HUES64 (cell line): ENCODE results near the gene APEX1.

Source experiments
- H3K27ac ChIP-seq: 2 replicates; pipeline ENCODE4 v1.7.0; 2013; ENCODE audit warnings: low read depth, low read length, inconsistent platforms
- H3K27me3 ChIP-seq: 2 replicates; pipeline ENCODE4 v1.6.1; 2013; ENCODE audit warnings: mild to moderate bottlenecking, low read length; ENCODE audit not compliant: insufficient read depth
- H3K36me3 ChIP-seq: 2 replicates; pipeline ENCODE4 v1.6.1; 2013; ENCODE audit warnings: mild to moderate bottlenecking, low read length; ENCODE audit not compliant: insufficient read depth
- H3K4me1 ChIP-seq: 2 replicates; pipeline ENCODE4 v1.6.1; 2013; ENCODE audit warnings: mild to moderate bottlenecking, low read length, moderate library complexity; ENCODE audit not compliant: insufficient read depth
- H3K4me3 ChIP-seq: 2 replicates; pipeline ENCODE4 v1.5.1; 2013; ENCODE audit warnings: mild to moderate bottlenecking, low read length, moderate library complexity
- H3K9ac ChIP-seq: 2 replicates; pipeline ENCODE4 v1.6.1; 2013; ENCODE audit warnings: mild to moderate bottlenecking, low read depth, low read length
- H3K9me3 ChIP-seq: 2 replicates; pipeline ENCODE4 v1.6.1; 2013; ENCODE audit warnings: low read depth, low read length; ENCODE audit not compliant: insufficient read depth
- WGBS: fragments of 150-250, 120-280 bp; methylation state at CpG from one replicate; pipeline ENCODE4 v1.1.7; 2013; ENCODE audit warnings: missing lambda C conversion rate; 5-methylcytosine and 5-hydroxymethylcytosine counted together

Gene APEX1

GRCh38 chr14:20478894-20479293, 23.9 kb downstream of the APEX1 start:
- no peaks in the 10 kb centered on the region for H3K27me3 ChIP-seq
- peaks cover 20% of the 10 kb centered on the region for H3K4me1 ChIP-seq
- H3K27ac ChIP-seq = no peak overlapping the region
- no peaks in the 10 kb centered on the region for H3K9me3 ChIP-seq
- H3K36me3 ChIP-seq = peaks cover 52% of the 10 kb centered on the region
- 83% methylated on average over 1 of the region's 2 CpGs for WGBS
- H3K9ac ChIP-seq = no peak overlapping the region
- no peak overlapping the region for H3K4me3 ChIP-seq

GRCh38 chr14:20482382-20482781, 27.4 kb downstream of the APEX1 start:
- WGBS = 91% methylated on average over 4 of the region's 5 CpGs
- Histone ChIP-seq H3K4me3 (no peak overlapping the region), H3K4me1 (peaks cover 30% of the 10 kb centered on the region), H3K27me3 (no peaks in the 10 kb centered on the region), H3K36me3 (peaks cover 17% of the 10 kb centered on the region), H3K27ac (no peak overlapping the region), H3K9ac (no peak overlapping the region), H3K9me3 (no peaks in the 10 kb centered on the region)

- no peak overlapping the region for H3K9ac ChIP-seq
- no peak overlapping the region for H3K4me3 ChIP-seq
- peaks cover 43% of the 10 kb centered on the region for H3K4me1 ChIP-seq
- H3K27me3 ChIP-seq = no peaks in the 10 kb centered on the region
- H3K9me3 ChIP-seq = no peaks in the 10 kb centered on the region
- WGBS = 56% methylated on average over 7 of the region's 7 CpGs
- H3K27ac ChIP-seq = no peak overlapping the region
- H3K36me3 ChIP-seq = no peaks in the 10 kb centered on the region
Observed at GRCh38 chr14:20485900-20486299, 30.9 kb downstream of the APEX1 start.

- H3K27ac ChIP-seq = no peak overlapping the region
- 87% methylated on average over 8 of the region's 8 CpGs for WGBS
Observed at GRCh38 chr14:20486684-20487395, 31.8 kb downstream of the APEX1 start.

GRCh38 chr14:20487396-20487725, 32.3 kb downstream of the APEX1 start:
- H3K27ac ChIP-seq = no peak overlapping the region
- H3K4me1 ChIP-seq = peaks cover 29% of the 10 kb centered on the region
- no peaks in the 10 kb centered on the region for H3K27me3 ChIP-seq
- H3K4me3 ChIP-seq = no peak overlapping the region
- H3K9ac ChIP-seq = no peak overlapping the region
- H3K36me3 ChIP-seq = no peaks in the 10 kb centered on the region
- H3K9me3 ChIP-seq = no peaks in the 10 kb centered on the region

More at GRCh38 chr14:20486684-20487395, 31.8 kb downstream of the APEX1 start:
- no peak overlapping the region for H3K4me3 ChIP-seq
- H3K9ac ChIP-seq = no peak overlapping the region
- H3K9me3 ChIP-seq = no peaks in the 10 kb centered on the region
- no peaks in the 10 kb centered on the region for H3K36me3 ChIP-seq
- H3K27me3 ChIP-seq = no peaks in the 10 kb centered on the region
- H3K4me1 ChIP-seq = peaks cover 34% of the 10 kb centered on the region

- Histone ChIP-seq H3K4me1 (peaks cover 23% of the 10 kb centered on the region), H3K9ac (no peak overlapping the region), H3K27ac (no peak overlapping the region), H3K9me3 (no peaks in the 10 kb centered on the region), H3K36me3 (no peaks in the 10 kb centered on the region), H3K4me3 (no peak overlapping the region), H3K27me3 (no peaks in the 10 kb centered on the region)
- WGBS = 54% methylated on average over 5 of the region's 6 CpGs
Observed at GRCh38 chr14:20489093-20489994, 34.3 kb downstream of the APEX1 start.

GRCh38 chr14:20490563-20490962, 35.5 kb downstream of the APEX1 start:
- Histone ChIP-seq H3K36me3 (no peaks in the 10 kb centered on the region), H3K4me3 (no peak overlapping the region), H3K27me3 (no peaks in the 10 kb centered on the region), H3K4me1 (peaks cover 19% of the 10 kb centered on the region), H3K27ac (no peak overlapping the region), H3K9ac (no peak overlapping the region), H3K9me3 (peaks cover 4% of the 10 kb centered on the region; the same call in 1 of the 2 replicates)
- 59% methylated on average over 6 of the region's 6 CpGs for WGBS

GRCh38 chr14:20492486-20492885, 37.5 kb downstream of the APEX1 start:
- Histone ChIP-seq H3K27ac (no peak overlapping the region), H3K4me3 (no peak overlapping the region), H3K27me3 (no peaks in the 10 kb centered on the region), H3K4me1 (peaks cover 13% of the 10 kb centered on the region; the same call in 1 of the 2 replicates), H3K36me3 (no peaks in the 10 kb centered on the region), H3K9ac (no peak overlapping the region), H3K9me3 (peaks cover 4% of the 10 kb centered on the region; the same call in 1 of the 2 replicates)
- WGBS = 99% methylated on average over 4 of the region's 4 CpGs

GRCh38 chr14:20493634-20494033, 38.6 kb downstream of the APEX1 start:
- H3K27me3 ChIP-seq = no peaks in the 10 kb centered on the region
- H3K9ac ChIP-seq = no peak overlapping the region
- no peak overlapping the region for H3K27ac ChIP-seq
- H3K36me3 ChIP-seq = no peaks in the 10 kb centered on the region
- H3K4me1 ChIP-seq = peaks cover 17% of the 10 kb centered on the region
- no peak overlapping the region for H3K4me3 ChIP-seq
- WGBS = 92% methylated on average over 1 of the region's 2 CpGs
- H3K9me3 ChIP-seq = peaks cover 4% of the 10 kb centered on the region; the same call in 1 of the 2 replicates

GRCh38 chr14:20494935-20495766, 40.1 kb downstream of the APEX1 start:
- Histone ChIP-seq H3K9ac (no peak overlapping the region), H3K4me3 (no peak overlapping the region), H3K36me3 (no peaks in the 10 kb centered on the region), H3K27me3 (no peaks in the 10 kb centered on the region), H3K4me1 (peaks cover 17% of the 10 kb centered on the region), H3K27ac (no peak overlapping the region), H3K9me3 (peaks cover 4% of the 10 kb centered on the region; the same call in 1 of the 2 replicates)
- 84% methylated on average over 8 of the region's 8 CpGs for WGBS

- Histone ChIP-seq H3K4me1 (peaks cover 15% of the 10 kb centered on the region), H3K36me3 (no peaks in the 10 kb centered on the region), H3K9me3 (peaks cover 4% of the 10 kb centered on the region; the same call in 1 of the 2 replicates), H3K9ac (no peak overlapping the region), H3K4me3 (no peak overlapping the region), H3K27me3 (no peaks in the 10 kb centered on the region), H3K27ac (no peak overlapping the region)
- WGBS = 98% methylated on average over 2 of the region's 2 CpGs
Observed at GRCh38 chr14:20498622-20499021, 43.6 kb downstream of the APEX1 start.
